ENCODE results near the gene GALNTL6. TPM values are rescaled to one million over a fixed set of nuclear protein-coding genes. Genes with fewer than 3 reads are reported as not detected.
A peak's percentile ranks its signal among the peaks of the same experiment; 100 is the strongest.

GALNTL6 gene
- total RNA-seq, 1 experiment from 2014 or later, result not detected

GRCh38 chr4:172998527-172999469, 1185.6 kb downstream of the GALNTL6 start:
- Histone ChIP-seq H2AFZ (ENCODE audit: low read depth, low read length, poor library complexity, severe bottlenecking) (peak overlapping the region; percentile 71), H3K9me2 (ENCODE audit: insufficient read depth) (no peaks in the 10 kb centered on the region), H3K27me3 (ENCODE audit: insufficient read depth, low read length) (no peaks in the 10 kb centered on the region), H3K36me3 (ENCODE audit: control insufficient read depth in 1 of 2, insufficient read depth in 2 of 2, low read length in 2 of 2) (no peaks in the 10 kb centered on the region), H3K4me3 (replicated peaks in 1 of 2; ENCODE audit: low read depth in 1 of 2, low read length in 2 of 2) (no peak overlapping the region), H4K20me1 (ENCODE audit: insufficient read depth) (no peaks in the 10 kb centered on the region), H3K79me2 (ENCODE audit: insufficient read depth, low read length) (no peaks in the 10 kb centered on the region), H3K9me3 (ENCODE audit: control insufficient read depth in 1 of 2, insufficient read depth in 1 of 2, low read depth in 1 of 2, low read length in 2 of 2) (no peaks in the 10 kb centered on the region), H3K4me1 (ENCODE audit: control insufficient read depth in 1 of 2, insufficient read depth in 2 of 2, low read length in 2 of 2) (peaks cover 2 to 20% of the 10 kb centered on the region in 2 experiments; a peak in 3 of 4 replicates), H3K4me2 (ENCODE audit: low read length) (peak overlapping the region; percentile 33), H3K27ac (ENCODE audit: low read depth, low read length) (no peak overlapping the region), H3K9ac (ENCODE audit: low read length) (no peak overlapping the region)
- ChIA-PET POLR2A (interaction anchor here (1.7 kb wide), 1 partner anchor 336 kb away, joined by 3 read pairs; no protein-coding TSS in a partner anchor), RAD21 (ENCODE audit: low non-redundant PET in 1 of 2, low total read pairs in 2 of 2, uncharacterized antibody in 2 of 2, unreplicated experiment in 2 of 2) (no interaction called here), CTCF (interaction anchor here (1.1 kb wide), 1 partner anchor 15 kb away, joined by 5 read pairs; no protein-coding TSS in a partner anchor)
- no TSS peak for BruUV-seq (replicated peaks)
- peak; percentile 73; the same call in 1 of the 2 replicates for ATAC-seq
- intact Hi-C loops (cut with micrococcal nuclease), result no loop called here
- no peak for DNase-seq (ENCODE audit: low read depth, low spot score)
- TF ChIP-seq SP1 (IDR thresholded peaks at IDR 0.05; ENCODE audit: low read depth) (0 out of 2 replicates have a peak, but pooled peaks have one; percentile 15), YY1 (IDR thresholded peaks at IDR 0.05; ENCODE audit: extremely low read depth, insufficient replicate concordance, low read depth, low read length) (no peak), CTCF (IDR thresholded peaks at IDR 0.05 in 2 of 3, conservative IDR thresholded peaks at IDR 0.05 in 1 of 3; ENCODE audit: borderline replicate concordance in 1 of 3, insufficient read depth in 1 of 3, low read depth in 2 of 3, low read length in 2 of 3) (no peak), ZFX (IDR thresholded peaks at IDR 0.05) (no peak), SIN3A (IDR thresholded peaks at IDR 0.05; ENCODE audit: low read depth) (no peak), CEBPB (IDR thresholded peaks at IDR 0.05; ENCODE audit: low read depth) (peak; percentile 61; the same call in 1 of the 2 replicates)
